Loucy (cell line): ENCODE data around the gene CRYGD.

Source experiments
- H2AFZ ChIP-seq: fragments of 200-600 bp; sonication (generic); 2 replicates; pipeline ENCODE4 v1.6.0; 2016; ENCODE audit warnings: antibody characterized with exemption, mild to moderate bottlenecking, low read length, moderate library complexity
- H3F3A ChIP-seq: fragments of 200-600 bp; 2 replicates; pipeline ENCODE4 v1.6.0; 2016; ENCODE audit warnings: antibody characterized with exemption, low read depth, mild to moderate bottlenecking
- H3K27me3 ChIP-seq: fragments of 200-600 bp; sonication (generic); 2 replicates; pipeline ENCODE4 v1.6.1; 2014; ENCODE audit warnings: low read length, mild to moderate bottlenecking; ENCODE audit not compliant: insufficient read depth, poor library complexity, severe bottlenecking
- H3K36me3 ChIP-seq: fragments of 200-600 bp; sonication (generic); 2 replicates; pipeline ENCODE4 v1.6.1; 2016; ENCODE audit warnings: low read length; ENCODE audit not compliant: insufficient read depth
- H3K4me1 ChIP-seq: fragments of 200-600 bp; sonication (generic); 2 replicates; pipeline ENCODE4 v1.5.1; 2014; ENCODE audit warnings: low read length, mild to moderate bottlenecking; ENCODE audit not compliant: insufficient read depth, poor library complexity, severe bottlenecking
- H3K4me2 ChIP-seq: fragments of 200-600 bp; sonication (generic); 2 replicates; pipeline ENCODE4 v1.6.0; 2014; ENCODE audit warnings: antibody characterized with exemption, low read length, low read depth, mild to moderate bottlenecking; ENCODE audit not compliant: poor library complexity, severe bottlenecking
- H3K4me3 ChIP-seq: fragments of 200-600 bp; sonication (generic); 2 replicates; pipeline ENCODE4 v1.5.1; 2014; ENCODE audit warnings: low read length, mild to moderate bottlenecking, mixed read lengths; ENCODE audit not compliant: poor library complexity, severe bottlenecking
- H3K79me2 ChIP-seq: fragments of 200-600 bp; sonication (generic); 2 replicates; pipeline ENCODE4 v1.6.1; 2014; ENCODE audit warnings: low read length; ENCODE audit not compliant: insufficient read depth
- H3K9ac ChIP-seq: fragments of 200-600 bp; sonication (generic); 2 replicates; pipeline ENCODE4 v1.6.0; 2014; ENCODE audit warnings: mild to moderate bottlenecking, low read depth, low read length, moderate library complexity; ENCODE audit not compliant: poor library complexity, severe bottlenecking
- H3K9me2 ChIP-seq: fragments of 200-600 bp; sonication (generic); replicated peaks from 2 replicates; pipeline ENCODE4 v1.6.1; 2016; ENCODE audit warnings: low read depth, low read length, mixed read lengths
- H3K9me3 ChIP-seq: fragments of 200-600 bp; sonication (generic); 2 replicates; pipeline ENCODE4 v1.6.1; 2014; ENCODE audit warnings: mild to moderate bottlenecking, antibody characterized with exemption, low read length, low read depth; ENCODE audit not compliant: insufficient read depth
- H4K20me1 ChIP-seq: fragments of 200-600 bp; sonication (generic); 2 replicates; pipeline ENCODE4 v1.6.0; 2014; ENCODE audit warnings: antibody characterized with exemption, low read length, mild to moderate bottlenecking; ENCODE audit not compliant: insufficient read depth, poor library complexity, severe bottlenecking
- CTCF ChIP-seq: fragments of 200-600 bp; sonication (generic); conservative IDR thresholded peaks from 2 replicates; pipeline ENCODE4 v1.5.1; 2014; ENCODE audit warnings: mild to moderate bottlenecking, antibody characterized with exemption, low read length
- EZH2phosphoT487 ChIP-seq: fragments of 200-600 bp; IDR thresholded peaks from 2 replicates; pipeline ENCODE4 v1.6.1; 2018; ENCODE audit warnings: antibody characterized with exemption, mild to moderate bottlenecking, moderate library complexity, borderline replicate concordance

The CRYGD gene

GRCh38 chr2:208130712-208131110, 6.4 kb upstream of the CRYGD start:
- Histone ChIP-seq H3K9me2 (no peaks in the 10 kb centered on the region), H3K79me2 (no peaks in the 10 kb centered on the region), H4K20me1 (no peaks in the 10 kb centered on the region), H3K9ac (no peak overlapping the region), H3F3A (peaks cover 4% of the 10 kb centered on the region; the same call in 1 of the 2 replicates), H3K4me3 (no peak overlapping the region), H3K36me3 (no peaks in the 10 kb centered on the region), H3K4me2 (no peak overlapping the region), H3K4me1 (peaks cover 25% of the 10 kb centered on the region), H2AFZ (no peak overlapping the region), H3K9me3 (no peaks in the 10 kb centered on the region), H3K27me3 (no peaks in the 10 kb centered on the region)
- no peak for TF ChIP-seq CTCF
- TF ChIP-seq EZH2phosphoT487, result no peak

DNA sequence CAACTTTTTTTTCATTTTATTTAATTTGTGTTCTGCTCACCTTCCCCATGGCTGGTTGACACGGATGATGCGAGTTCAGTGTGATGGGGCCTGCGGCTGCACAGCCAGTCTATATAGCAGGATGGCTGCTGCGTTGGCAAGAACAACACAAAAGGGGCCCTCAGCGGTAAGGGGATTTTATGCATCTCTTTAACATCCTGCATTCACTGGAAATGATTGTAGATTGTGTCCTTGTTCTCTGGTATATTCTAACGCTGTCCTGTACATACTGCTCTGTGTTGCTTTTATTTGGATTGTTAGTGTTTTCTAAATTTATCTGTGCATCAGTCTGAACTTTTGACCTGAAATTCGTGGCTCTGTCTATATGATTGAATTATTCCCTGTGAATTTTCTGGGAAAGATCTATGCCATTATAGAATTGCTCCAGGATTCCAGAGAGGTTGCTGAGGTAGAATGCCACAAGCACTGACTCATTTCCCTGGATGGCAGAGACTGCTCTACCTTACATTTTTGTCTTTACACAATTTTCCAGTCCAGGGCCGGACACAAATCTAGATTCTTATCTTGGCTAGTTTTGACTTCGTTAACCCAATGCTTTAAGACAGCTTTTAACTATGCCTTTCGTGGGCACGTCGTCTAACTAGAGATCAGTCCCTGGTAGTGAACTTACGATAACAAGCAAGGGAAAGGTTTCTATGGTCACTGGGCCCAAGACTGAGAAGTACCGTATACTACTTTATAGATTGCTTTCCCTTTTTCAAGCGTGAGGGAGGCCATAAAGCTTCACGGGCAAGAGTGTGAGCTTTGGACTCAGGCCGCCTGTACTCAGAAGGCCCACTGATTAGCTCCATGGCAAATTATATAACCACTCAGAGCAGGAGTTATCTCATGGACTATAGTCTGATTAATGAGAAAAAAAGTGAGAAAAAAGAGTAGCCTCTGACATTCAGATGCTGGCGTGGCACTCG, 5.7 kb upstream of the CRYGD start, which contains the start of gene CRYGC:
Gene CRYGC, minus strand, starts transcription at position 85 of the 968 bp plus-strand sequence. Its CDS starts 36 bp downstream, at position 49.
- TF ChIP-seq CTCF (no peak), EZH2phosphoT487 (no peak)
- Histone ChIP-seq H3K9me2 (no peaks in the 10 kb centered on the region), H3K79me2 (no peaks in the 10 kb centered on the region), H2AFZ (no peak within 1 kb of the TSS), H3K4me1 (peaks cover 18% of the 10 kb centered on the region), H3K36me3 (no peaks in the 10 kb centered on the region), H3F3A (no peaks in the 10 kb centered on the region), H3K4me2 (no peak within 1 kb of the TSS), H4K20me1 (no peaks in the 10 kb centered on the region), H3K9ac (no peak within 1 kb of the TSS), H3K27me3 (no peaks in the 10 kb centered on the region), H3K4me3 (no peak within 1 kb of the TSS), H3K9me3 (no peaks in the 10 kb centered on the region)

GRCh38 chr2:208128136-208128535, 3.8 kb upstream of the CRYGD start:
- Histone ChIP-seq H4K20me1 (no peaks in the 10 kb centered on the region), H3K79me2 (no peaks in the 10 kb centered on the region), H3K36me3 (no peaks in the 10 kb centered on the region), H2AFZ (no peak overlapping the region), H3K4me1 (peaks cover 5% of the 10 kb centered on the region), H3K9me3 (no peaks in the 10 kb centered on the region), H3K9ac (no peak overlapping the region), H3K4me2 (no peak overlapping the region), H3F3A (no peaks in the 10 kb centered on the region), H3K27me3 (no peaks in the 10 kb centered on the region), H3K9me2 (no peaks in the 10 kb centered on the region), H3K4me3 (no peak overlapping the region)
- no peak for TF ChIP-seq EZH2phosphoT487
- TF ChIP-seq CTCF, result no peak
